GM21529 (cell line): ENCODE results near the gene DLL3.

Experiments used
- ATAC-seq: cut with Tn5 transposase; IDR thresholded peaks from one replicate; pipeline ENCODE4 v1.9.1; 2021; ENCODE audit not compliant: unreplicated experiment

Gene DLL3

DNA sequence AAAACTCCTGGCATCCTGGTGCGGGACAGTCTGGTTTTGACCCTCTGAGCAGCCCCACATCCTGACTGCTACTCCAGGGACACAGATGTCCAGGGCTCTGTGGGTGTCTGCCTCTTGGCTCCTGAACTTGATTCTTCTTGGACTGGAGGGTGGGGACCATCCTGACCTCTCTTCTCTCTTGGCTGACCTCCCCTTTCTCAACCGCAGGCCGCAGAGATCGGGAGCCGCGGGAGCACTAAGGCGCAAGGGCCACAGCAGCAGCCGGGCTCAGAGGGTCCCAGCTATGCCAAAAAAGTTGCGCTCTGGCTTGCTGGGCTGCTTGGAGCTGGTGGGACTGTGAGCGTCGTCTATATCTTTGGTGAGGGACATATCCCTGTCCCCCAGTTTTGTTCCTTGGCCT lies 17.1 kb upstream of the DLL3 start:
- ATAC-seq, result no peak

DNA sequence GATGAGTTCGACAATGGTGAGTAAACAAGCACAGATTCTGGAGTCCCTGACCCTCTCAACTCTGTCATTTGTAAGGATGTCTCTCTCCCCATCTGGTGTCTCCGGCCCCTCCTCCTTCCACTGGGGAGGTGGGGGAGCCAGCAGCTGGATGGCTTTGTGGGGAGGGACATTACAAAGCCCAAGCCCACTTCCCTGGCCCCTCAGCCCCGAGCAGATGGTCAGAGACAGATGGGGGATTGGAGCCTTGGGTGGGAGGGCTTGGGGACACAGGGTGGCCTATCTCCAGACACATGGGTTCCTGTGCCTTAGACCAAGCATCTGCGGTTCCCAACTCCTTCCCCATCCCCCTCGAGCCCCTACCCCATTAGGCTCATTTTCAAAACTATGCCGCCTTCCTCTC lies 15.6 kb upstream of the DLL3 start:
- ATAC-seq, result no peak

DNA sequence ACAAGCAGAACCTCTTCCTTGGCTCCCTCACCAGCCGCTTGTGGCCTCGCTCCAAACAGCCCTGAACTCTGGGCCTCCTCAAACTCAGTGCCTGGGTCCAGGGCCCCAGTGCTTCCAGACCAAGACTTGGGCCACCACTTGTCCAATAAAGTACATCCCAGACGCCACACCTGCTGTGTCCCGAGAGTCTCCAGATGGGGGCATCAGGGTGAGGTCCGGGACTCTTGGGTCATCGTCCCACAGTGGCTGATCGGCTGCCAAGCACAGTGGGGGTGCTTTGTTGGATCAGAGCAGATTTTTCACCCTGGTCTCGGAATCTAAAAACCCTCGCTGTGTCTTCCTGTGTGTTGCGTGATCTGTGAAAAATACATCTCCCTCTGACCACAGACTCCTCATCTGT lies 9.0 kb upstream of the DLL3 start:
- ATAC-seq, result no peak

GRCh38 chr19:39492225-39492624 lies 6.5 kb upstream of the DLL3 start:
- ATAC-seq, result no peak

DNA sequence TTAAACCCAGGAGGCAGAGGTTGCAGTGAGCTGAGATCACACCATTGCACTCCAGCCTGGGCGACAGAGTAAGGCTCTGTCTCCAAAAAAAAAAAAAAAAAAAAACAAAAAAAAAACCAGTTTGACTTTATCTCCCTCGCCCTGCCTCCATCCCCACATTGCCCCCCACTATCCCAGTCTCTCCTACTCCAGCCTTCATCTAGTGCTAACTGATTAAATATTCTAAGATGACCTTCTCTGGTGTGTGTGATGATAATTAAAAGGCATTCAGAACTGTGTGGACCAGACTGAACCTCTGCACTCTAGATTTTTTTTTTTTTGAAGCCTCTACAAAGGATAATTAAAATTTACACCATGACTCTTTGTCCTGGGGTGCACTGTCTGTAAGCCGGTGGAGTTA lies 6.0 kb upstream of the DLL3 start:
- no peak for ATAC-seq

GRCh38 chr19:39494661-39495060 lies 4.1 kb upstream of the DLL3 start:
- ATAC-seq, result no peak

DNA sequence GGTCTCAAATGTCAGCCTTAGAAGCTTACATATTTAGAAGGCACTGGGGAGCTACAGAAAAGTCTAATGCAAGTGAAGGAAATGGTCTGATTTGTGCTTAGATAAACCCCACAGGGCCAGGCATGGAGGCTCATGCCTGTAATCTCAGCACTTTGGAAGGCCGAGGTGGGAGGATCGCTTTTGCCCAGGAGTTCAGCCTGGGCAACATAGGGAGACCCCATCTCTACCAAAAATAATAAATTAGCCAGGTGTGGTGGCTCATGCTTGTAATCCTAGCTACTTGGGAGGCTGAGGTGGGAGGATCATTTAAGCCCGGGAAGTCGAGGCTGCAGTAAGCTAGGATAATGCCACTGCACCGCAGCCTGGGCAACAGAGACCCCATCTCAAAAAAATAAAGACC lies 2.7 kb upstream of the DLL3 start:
- no peak for ATAC-seq

- ATAC-seq, result no peak
Measured at GRCh38 chr19:39497701-39497995, 1.1 kb upstream of the DLL3 start.

DNA sequence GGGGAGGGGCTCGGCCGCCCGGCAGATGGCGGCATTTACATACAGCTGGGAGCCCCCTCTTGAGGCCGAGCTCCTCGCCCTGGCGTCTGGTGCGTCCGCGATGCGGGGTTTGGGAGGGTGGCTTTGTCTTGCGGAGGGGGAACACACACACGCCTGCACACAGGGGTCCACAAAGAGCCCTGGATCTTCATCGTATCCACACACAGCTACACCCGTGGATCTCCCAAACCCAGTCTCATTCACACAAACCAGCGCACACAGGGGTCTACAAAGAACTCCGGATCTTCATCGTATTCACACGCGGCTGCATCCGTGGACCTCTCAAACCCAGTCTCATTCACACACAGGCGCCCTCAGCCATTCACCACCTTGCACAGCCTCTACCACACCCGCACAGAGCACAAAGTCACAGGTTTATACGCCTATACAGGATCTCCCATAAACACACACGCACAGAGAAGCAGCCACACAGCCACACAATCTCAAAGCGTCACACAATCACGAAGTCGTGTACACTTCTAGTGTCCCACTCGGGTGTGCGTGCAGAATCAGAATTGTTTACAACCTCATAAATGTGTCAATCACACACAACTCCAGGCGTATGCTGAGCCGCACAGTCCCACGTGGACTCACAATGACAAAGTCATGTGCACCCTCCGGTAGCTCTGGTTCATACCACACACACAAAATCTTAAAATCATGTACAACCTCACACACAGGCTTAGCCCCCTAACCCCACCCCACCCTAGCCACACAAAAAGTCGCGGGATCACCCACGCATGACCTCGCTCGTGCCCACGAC lies 550 bp upstream of the DLL3 start:
- no peak for ATAC-seq

- ATAC-seq, result no peak
Measured at GRCh38 chr19:39499932-39500331, 1.2 kb downstream of the DLL3 start.

DNA sequence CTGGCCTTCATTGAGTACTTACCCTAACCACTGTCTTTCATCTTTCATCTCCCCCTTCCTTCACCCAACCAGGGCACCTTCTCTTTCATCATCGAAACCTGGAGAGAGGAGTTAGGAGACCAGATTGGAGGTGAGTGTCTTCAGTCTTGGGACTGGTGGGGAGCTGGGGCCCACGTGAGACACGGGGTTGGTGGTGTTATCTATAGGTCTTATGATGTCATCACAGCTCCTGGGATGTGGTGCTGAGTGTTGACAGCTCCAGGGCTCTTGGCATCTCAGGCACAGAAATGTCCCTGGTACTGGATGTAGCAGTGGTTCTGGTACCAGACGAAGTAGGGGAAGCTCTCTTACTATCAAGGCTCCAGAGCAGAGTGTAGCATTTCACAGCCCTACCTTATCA lies 1.8 kb downstream of the DLL3 start:
- ATAC-seq, result no peak

- ATAC-seq, result no peak
Measured at GRCh38 chr19:39501340-39501739, 2.6 kb downstream of the DLL3 start.

DNA sequence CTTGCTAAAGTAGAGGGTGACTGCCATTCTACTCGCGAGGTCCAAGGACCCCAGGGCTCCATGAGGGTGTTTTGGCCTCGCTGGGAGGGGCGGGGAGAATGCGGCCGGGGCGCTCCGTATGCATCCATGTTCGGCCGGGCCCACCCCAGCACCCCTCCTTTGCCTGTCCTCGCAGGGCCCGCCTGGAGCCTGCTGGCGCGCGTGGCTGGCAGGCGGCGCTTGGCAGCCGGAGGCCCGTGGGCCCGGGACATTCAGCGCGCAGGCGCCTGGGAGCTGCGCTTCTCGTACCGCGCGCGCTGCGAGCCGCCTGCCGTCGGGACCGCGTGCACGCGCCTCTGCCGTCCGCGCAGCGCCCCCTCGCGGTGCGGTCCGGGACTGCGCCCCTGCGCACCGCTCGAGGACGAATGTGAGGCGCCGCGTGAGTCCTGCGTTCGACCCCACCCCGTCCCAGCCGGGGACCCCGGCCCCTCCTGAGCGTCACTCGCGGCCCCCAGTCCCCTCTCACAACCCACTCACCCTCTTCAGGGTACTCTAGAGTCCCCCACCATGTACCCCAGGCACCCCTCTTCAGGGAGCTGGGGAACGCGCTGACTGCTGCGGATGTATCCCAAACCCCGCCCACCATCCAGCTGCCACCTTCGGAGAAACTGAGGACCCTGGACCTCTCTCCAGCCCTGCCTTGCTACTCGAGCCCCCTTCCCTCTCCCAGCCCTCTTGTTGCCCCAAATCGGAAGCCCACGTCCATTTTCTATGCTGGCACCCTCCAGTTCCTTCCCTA lies 4.1 kb downstream of the DLL3 start:
- no peak for ATAC-seq

- ATAC-seq, result no peak
Measured at GRCh38 chr19:39506598-39506943, 7.8 kb downstream of the DLL3 start.

GRCh38 chr19:39506944-39507714 lies 8.4 kb downstream of the DLL3 start:
- peak; percentile 48 for ATAC-seq

- no peak for ATAC-seq
Measured at GRCh38 chr19:39507715-39508364, 9.1 kb downstream of the DLL3 start.

DNA sequence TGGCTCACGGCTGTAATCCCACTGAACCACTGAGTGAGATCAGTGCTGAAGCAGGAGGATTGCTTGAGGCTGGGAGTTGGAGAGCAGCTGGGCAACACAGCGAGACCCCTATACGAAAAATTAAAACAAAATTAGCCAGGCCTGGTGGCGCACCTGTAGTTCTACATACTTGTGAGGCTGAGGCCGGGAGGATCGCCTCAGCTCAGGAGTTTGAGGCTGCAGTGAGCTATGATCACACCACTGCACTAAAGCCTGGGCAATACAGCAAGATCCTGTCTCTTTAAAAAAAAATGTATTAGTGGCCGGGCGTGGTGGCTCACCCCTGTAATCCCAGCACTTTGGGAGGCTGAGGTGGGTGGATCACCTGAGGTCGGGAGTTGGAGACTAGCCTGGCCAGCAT lies 9.9 kb downstream of the DLL3 start:
- ATAC-seq, result no peak

GRCh38 chr19:39509233-39509632 lies 10.5 kb downstream of the DLL3 start:
- ATAC-seq, result no peak

GRCh38 chr19:39512988-39513387 lies 14.2 kb downstream of the DLL3 start:
- ATAC-seq, result no peak

DNA sequence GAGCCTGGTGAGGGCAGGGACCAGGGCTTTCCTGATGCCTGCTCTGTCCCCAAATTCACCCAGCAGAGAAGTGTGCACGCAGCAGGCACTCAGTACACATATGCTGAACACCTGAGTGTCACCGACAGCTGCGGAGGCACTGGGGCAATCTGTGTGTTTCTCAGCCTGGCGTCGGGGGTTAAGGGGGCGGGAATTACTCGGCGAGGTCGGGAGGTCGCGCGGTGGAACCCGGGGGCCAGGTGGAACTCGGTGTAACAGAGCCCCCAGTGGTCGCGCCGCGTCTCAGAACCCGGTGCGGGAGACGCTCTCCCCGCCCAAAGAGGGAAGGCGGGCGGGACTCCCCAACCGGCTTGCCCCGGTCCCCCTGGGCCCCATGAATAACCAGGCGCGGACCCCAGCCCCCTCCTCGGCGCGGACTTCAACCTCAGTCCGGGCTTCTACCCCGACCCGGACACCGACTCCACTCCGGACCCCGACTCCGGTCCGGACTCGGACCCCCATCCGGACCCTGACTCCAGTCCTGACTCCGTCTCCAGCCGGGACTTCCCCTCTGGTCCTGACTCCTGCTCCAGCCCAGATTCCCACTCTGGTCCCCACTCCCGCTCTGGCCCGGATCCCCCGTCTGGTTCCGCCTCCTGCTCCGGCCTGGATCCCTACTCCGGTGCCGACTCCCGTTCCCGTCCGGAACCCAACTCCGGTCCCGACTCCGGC lies 16.2 kb downstream of the DLL3 start, which contains the start of gene SELENOV:
TSS of gene SELENOV (plus strand) at position 300 of the 711 bp plus-strand sequence. CDS start at position 374, 74 bp downstream.
- no peak for ATAC-seq
